GM12878 (cell line): Measurements from ENCODE around the gene LRRC56. TPM values are rescaled to one million over a fixed set of nuclear protein-coding genes. Genes with fewer than 3 reads are reported as not detected.

ENCODE experiments used
- ATAC-seq: fragments of 200-7000 bp; cut with Tn5 transposase; 3 replicates; pipeline ENCODE4 v1.9.1; 2020; ENCODE audit warnings: mild to moderate bottlenecking, moderate library complexity
- BruUV-seq: library from RNA; stranded (reverse); fragments of 400-500 nt; replicated peaks from 2 replicates; lab custom pipeline; 2021; lab: Mats Ljungman, UMichigan
- CTCF ChIA-PET: fragments of 300-600 bp; sonication (Branson Sonifier 250); formaldehyde crosslinking; extraction: SDS; loops from one replicate; lab custom pipeline; 2021; ENCODE audit warnings: inconsistent platforms; lab: Yijun Ruan, JAX
- POLR2A ChIA-PET: fragments of 350-600 bp; formaldehyde crosslinking; extraction: SDS; loops from one replicate; lab custom pipeline; 2021; ENCODE audit warnings: inconsistent platforms; lab: Charles Lee
- RAD21 ChIA-PET: fragments of 300-600 bp; sonication (Branson Sonifier 250); formaldehyde crosslinking; loops from one replicate; lab custom pipeline; 2023; ENCODE audit warnings: antibody characterized with exemption; ENCODE audit not compliant: unreplicated experiment; lab: Charles Lee
- SMC1A ChIA-PET: fragments of 300-600 bp; sonication (Branson Sonifier 250); formaldehyde crosslinking; loops from one replicate; lab custom pipeline; 2023; ENCODE audit not compliant: unreplicated experiment, uncharacterized antibody; lab: Charles Lee
- DNase-seq: peaks from one replicate; pipeline ENCODE4 v3.0.0-alpha.2; 2011; ENCODE audit warnings: low read depth, low spot score
- FAIRE-seq: peaks from 3 replicates; lab custom pipeline; 2011; peaks lifted over from hg19 to GRCh38; lab: Jason Lieb, UNC
- H2AFZ ChIP-seq: 2 replicates; pipeline ENCODE4 v1.6.0; 2011; ENCODE audit warnings: low read depth, low read length, control low read depth; ENCODE audit not compliant: control insufficient read depth
- H3K27ac ChIP-seq: 2 replicates; pipeline ENCODE4 v1.5.1; 2011; ENCODE audit warnings: control low read depth; ENCODE audit not compliant: control insufficient read depth, insufficient read depth
- H3K27me3 ChIP-seq, 2 experiments: replicated peaks in 1 of 2; 2 replicates each; pipeline versions ENCODE4 v1.6.0 to v1.6.1; 2011; ENCODE audit warnings: low read length in 1 of 2; ENCODE audit not compliant: control insufficient read depth in 2 of 2, insufficient read depth in 2 of 2
- H3K36me3 ChIP-seq, 2 experiments: 2 replicates each; pipeline ENCODE4 v1.5.1; 2011; ENCODE audit warnings: low read length in 1 of 2; ENCODE audit not compliant: control insufficient read depth in 2 of 2, insufficient read depth in 2 of 2
- H3K4me1 ChIP-seq: 2 replicates; pipeline ENCODE4 v1.6.1; 2011; ENCODE audit warnings: mild to moderate bottlenecking, low read length, moderate library complexity, mixed read lengths; ENCODE audit not compliant: control insufficient read depth, insufficient read depth
- H3K4me2 ChIP-seq: 2 replicates; pipeline ENCODE4 v1.6.0; 2011; ENCODE audit warnings: control low read depth; ENCODE audit not compliant: control insufficient read depth, insufficient read depth
- H3K4me3 ChIP-seq: fragments of 200-600 bp; sonication (generic); 2 replicates; pipeline ENCODE4 v1.5.1; 2016
- H3K79me2 ChIP-seq: 2 replicates; pipeline ENCODE4 v1.6.0; 2011; ENCODE audit warnings: low read length; ENCODE audit not compliant: control insufficient read depth, insufficient read depth
- H3K9ac ChIP-seq: 2 replicates; pipeline ENCODE4 v1.8.0; 2011; ENCODE audit warnings: low read length, control low read depth, mixed read lengths; ENCODE audit not compliant: control insufficient read depth, insufficient read depth
- H3K9me3 ChIP-seq: replicated peaks from 3 replicates; pipeline ENCODE4 v1.5.1; 2011; ENCODE audit warnings: mild to moderate bottlenecking, low read length; ENCODE audit not compliant: control insufficient read depth, insufficient read depth
- H4K20me1 ChIP-seq: 2 replicates; pipeline ENCODE4 v1.6.0; 2011; ENCODE audit not compliant: control insufficient read depth, insufficient read depth
- CHD2 ChIP-seq: IDR thresholded peaks from 2 replicates; pipeline ENCODE4 v1.6.1; 2011; ENCODE audit warnings: low read depth, low read length, improper control_type of control experiment, borderline replicate concordance
- IKZF1 ChIP-seq: fragments of 450-650 bp; conservative IDR thresholded peaks from 2 replicates; pipeline ENCODE4 v1.6.1; 2017; ENCODE audit warnings: antibody characterized with exemption, mild to moderate bottlenecking
- KLF5 ChIP-seq: fragments of 450-650 bp; IDR thresholded peaks from 2 replicates; pipeline ENCODE4 v1.6.1; 2014; ENCODE audit warnings: mild to moderate bottlenecking; ENCODE audit not compliant: partially characterized antibody
- NRF1 ChIP-seq: conservative IDR thresholded peaks from 2 replicates; pipeline ENCODE4 v1.6.1; 2011; ENCODE audit warnings: mild to moderate bottlenecking, low read depth, low read length, improper control_type of control experiment
- PAX8 ChIP-seq: fragments of 450-650 bp; IDR thresholded peaks from 2 replicates; pipeline ENCODE4 v1.6.1; 2017; ENCODE audit warnings: mild to moderate bottlenecking, moderate library complexity
- TAF1 ChIP-seq: IDR thresholded peaks from 2 replicates; pipeline ENCODE4 v1.6.1; 2011; ENCODE audit warnings: mild to moderate bottlenecking, low read depth, low read length, borderline replicate concordance
- WRNIP1 ChIP-seq: IDR thresholded peaks from 2 replicates; pipeline ENCODE4 v1.6.1; 2011; ENCODE audit warnings: low read depth, low read length, improper control_type of control experiment, borderline replicate concordance
- ZNF622 ChIP-seq: fragments of 450-650 bp; IDR thresholded peaks from 2 replicates; pipeline ENCODE4 v1.6.1; 2017; ENCODE audit warnings: mild to moderate bottlenecking, inconsistent platforms
- WGBS: methylation state at CpG from one replicate; pipeline ENCODE4 v1.1.6; 2016; ENCODE audit warnings: low lambda C conversion rate; ENCODE audit not compliant: insufficient replicate concordance, insufficient coverage; ENCODE audit errors: missing lambda C conversion rate; 5-methylcytosine and 5-hydroxymethylcytosine counted together
- in situ Hi-C: fragments of 300-500 bp; cut with MboI; formaldehyde crosslinking; loops from 9 replicates; pipeline ENCODE4 v1.14.3; 2018; ENCODE audit warnings: mixed read lengths
- intact Hi-C: fragments of 100-400 bp; cut with micrococcal nuclease; formaldehyde crosslinking; loops from one replicate; pipeline ENCODE4 v1.14.2; 2022; ENCODE audit not compliant: unreplicated experiment
- polyA plus RNA-seq, 11 experiments: library from polyadenylated mRNA; depleted of rRNA in 4 of 11; unstranded in 6 of 11; stranded (reverse) in 5 of 11; fragments of >200 nt; fragmentation: Nextera tagmentation in 4 of 11; fragmentation: Illumina TruSeq in 1 of 11; extraction: Ambion mirVana in 4 of 11; extraction: Trizol in 1 of 11; gene quantifications; 1 replicate in 1 of 11; 2 replicates in 10 of 11; pipeline versions ENCODE4 v1.2.1 to v1.2.3, GENCODE V29; 2011 to 2016; ENCODE audit warnings: inconsistent platforms in 2 of 11, missing spikeins in 2 of 11, low read depth in 1 of 11
- total RNA-seq, 4 experiments: library from RNA; depleted of rRNA in 3 of 4; stranded (reverse); fragments of >200 nt in 3 of 4; fragmentation: Illumina TruSeq in 1 of 4; extraction: Trizol in 1 of 4; gene quantifications; 2 replicates each; pipeline versions ENCODE4 v1.2.1 to v1.2.3, GENCODE V29; 2013 to 2021
- TF ChIP-seq, protein P1 (sequence below): fragments of 450-650 bp; IDR thresholded peaks from 2 replicates; pipeline ENCODE4 v1.6.1; 2018; ENCODE audit warnings: mild to moderate bottlenecking, low read depth, moderate library complexity; ENCODE audit not compliant: partially characterized antibody
- TF ChIP-seq, protein P2 (sequence below): fragments of 450-650 bp; IDR thresholded peaks from 2 replicates; pipeline ENCODE4 v1.6.1; 2017; ENCODE audit warnings: low read depth, mild to moderate bottlenecking, moderate library complexity

The LRRC56 gene
- total and polyA plus RNA-seq, 10 of the 15 experiments (the other 5 are each of a cell fraction or from before 2014, with no cell fraction given): 0.02 to 1.9 (median 0.75) TPM; not detected in 1

DNA sequence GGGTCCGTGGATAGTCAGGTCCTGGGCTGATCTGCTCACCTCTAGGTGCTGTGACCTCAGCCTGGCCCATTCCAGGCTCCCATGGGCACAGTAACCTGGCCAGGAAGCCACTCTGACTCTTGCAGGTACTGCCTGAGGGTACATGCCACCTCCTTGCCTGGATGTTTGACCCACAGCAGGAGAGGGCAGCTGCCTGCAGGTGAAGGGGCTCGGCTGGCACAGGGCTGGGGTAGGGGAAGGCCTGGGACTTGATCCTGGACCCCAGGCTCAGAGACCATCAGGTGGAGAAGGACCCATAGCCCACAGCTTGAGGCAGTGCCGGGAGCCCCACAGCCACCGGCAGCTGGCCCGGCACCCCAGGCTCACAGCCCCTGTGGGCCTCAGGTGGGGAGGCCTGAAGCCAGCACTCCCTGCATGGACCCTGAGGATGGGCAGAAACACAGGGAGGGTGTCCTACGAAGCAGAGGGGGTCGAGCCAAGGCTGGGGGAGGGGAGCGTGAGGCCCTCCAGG lies 2.7 kb downstream of the LRRC56 start:
- H4K20me1 ChIP-seq: peaks cover 4% of the 10 kb centered on the region; the same call in 1 of the 2 replicates
- no peaks in the 10 kb centered on the region for H3K27me3 ChIP-seq
- RAD21 ChIA-PET: no interaction called here
- H3K27ac ChIP-seq: no peak overlapping the region
- H3K4me2 ChIP-seq: no peak overlapping the region
- WGBS: 56% methylated on average over 8 of the region's 8 CpGs
- CTCF ChIA-PET: no interaction called here
- H3K4me1 ChIP-seq: peaks cover 20% of the 10 kb centered on the region
- H3K79me2 ChIP-seq: no peaks in the 10 kb centered on the region
- no peak overlapping the region for H3K4me3 ChIP-seq
- no peak overlapping the region for H2AFZ ChIP-seq
- in situ Hi-C loops: no loop called here
- BruUV-seq: no TSS peak
- TF ChIP-seq CHD2 (no peak), NRF1 (no peak), KLF5 (no peak), TAF1 (no peak), ZNF622 (no peak), IKZF1 (no peak), PAX8 (no peak), WRNIP1 (no peak)
- TF ChIP-seq, protein P1, sequence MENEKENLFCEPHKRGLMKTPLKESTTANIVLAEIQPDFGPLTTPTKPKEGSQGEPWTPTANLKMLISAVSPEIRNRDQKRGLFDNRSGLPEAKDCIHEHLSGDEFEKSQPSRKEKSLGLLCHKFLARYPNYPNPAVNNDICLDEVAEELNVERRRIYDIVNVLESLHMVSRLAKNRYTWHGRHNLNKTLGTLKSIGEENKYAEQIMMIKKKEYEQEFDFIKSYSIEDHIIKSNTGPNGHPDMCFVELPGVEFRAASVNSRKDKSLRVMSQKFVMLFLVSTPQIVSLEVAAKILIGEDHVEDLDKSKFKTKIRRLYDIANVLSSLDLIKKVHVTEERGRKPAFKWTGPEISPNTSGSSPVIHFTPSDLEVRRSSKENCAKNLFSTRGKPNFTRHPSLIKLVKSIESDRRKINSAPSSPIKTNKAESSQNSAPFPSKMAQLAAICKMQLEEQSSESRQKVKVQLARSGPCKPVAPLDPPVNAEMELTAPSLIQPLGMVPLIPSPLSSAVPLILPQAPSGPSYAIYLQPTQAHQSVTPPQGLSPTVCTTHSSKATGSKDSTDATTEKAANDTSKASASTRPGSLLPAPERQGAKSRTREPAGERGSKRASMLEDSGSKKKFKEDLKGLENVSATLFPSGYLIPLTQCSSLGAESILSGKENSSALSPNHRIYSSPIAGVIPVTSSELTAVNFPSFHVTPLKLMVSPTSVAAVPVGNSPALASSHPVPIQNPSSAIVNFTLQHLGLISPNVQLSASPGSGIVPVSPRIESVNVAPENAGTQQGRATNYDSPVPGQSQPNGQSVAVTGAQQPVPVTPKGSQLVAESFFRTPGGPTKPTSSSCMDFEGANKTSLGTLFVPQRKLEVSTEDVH: no peak
- TF ChIP-seq, protein P2, sequence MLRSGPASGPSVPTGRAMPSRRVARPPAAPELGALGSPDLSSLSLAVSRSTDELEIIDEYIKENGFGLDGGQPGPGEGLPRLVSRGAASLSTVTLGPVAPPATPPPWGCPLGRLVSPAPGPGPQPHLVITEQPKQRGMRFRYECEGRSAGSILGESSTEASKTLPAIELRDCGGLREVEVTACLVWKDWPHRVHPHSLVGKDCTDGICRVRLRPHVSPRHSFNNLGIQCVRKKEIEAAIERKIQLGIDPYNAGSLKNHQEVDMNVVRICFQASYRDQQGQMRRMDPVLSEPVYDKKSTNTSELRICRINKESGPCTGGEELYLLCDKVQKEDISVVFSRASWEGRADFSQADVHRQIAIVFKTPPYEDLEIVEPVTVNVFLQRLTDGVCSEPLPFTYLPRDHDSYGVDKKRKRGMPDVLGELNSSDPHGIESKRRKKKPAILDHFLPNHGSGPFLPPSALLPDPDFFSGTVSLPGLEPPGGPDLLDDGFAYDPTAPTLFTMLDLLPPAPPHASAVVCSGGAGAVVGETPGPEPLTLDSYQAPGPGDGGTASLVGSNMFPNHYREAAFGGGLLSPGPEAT: no peak
- TF ChIP-seq, all 136 proteins: peak for 0
- ATAC-seq: no peak
- Histone ChIP-seq H3K9ac (no peak overlapping the region), H3K9me3 (no peaks in the 10 kb centered on the region), H3K36me3 (no peaks in the 10 kb centered on the region)
- SMC1A ChIA-PET: no interaction called here
- POLR2A ChIA-PET: no interaction called here
- DNase-seq: no peak
- intact Hi-C loops: no loop called here
- FAIRE-seq: no peak
